GM18909 (cell line): ENCODE measurements around the gene TRHDE.

Experiments
- ATAC-seq: cut with Tn5 transposase; IDR thresholded peaks from one replicate; pipeline ENCODE4 v1.9.1; 2021; ENCODE audit warnings: mild to moderate bottlenecking; ENCODE audit not compliant: unreplicated experiment, poor library complexity

Gene TRHDE, protein sequence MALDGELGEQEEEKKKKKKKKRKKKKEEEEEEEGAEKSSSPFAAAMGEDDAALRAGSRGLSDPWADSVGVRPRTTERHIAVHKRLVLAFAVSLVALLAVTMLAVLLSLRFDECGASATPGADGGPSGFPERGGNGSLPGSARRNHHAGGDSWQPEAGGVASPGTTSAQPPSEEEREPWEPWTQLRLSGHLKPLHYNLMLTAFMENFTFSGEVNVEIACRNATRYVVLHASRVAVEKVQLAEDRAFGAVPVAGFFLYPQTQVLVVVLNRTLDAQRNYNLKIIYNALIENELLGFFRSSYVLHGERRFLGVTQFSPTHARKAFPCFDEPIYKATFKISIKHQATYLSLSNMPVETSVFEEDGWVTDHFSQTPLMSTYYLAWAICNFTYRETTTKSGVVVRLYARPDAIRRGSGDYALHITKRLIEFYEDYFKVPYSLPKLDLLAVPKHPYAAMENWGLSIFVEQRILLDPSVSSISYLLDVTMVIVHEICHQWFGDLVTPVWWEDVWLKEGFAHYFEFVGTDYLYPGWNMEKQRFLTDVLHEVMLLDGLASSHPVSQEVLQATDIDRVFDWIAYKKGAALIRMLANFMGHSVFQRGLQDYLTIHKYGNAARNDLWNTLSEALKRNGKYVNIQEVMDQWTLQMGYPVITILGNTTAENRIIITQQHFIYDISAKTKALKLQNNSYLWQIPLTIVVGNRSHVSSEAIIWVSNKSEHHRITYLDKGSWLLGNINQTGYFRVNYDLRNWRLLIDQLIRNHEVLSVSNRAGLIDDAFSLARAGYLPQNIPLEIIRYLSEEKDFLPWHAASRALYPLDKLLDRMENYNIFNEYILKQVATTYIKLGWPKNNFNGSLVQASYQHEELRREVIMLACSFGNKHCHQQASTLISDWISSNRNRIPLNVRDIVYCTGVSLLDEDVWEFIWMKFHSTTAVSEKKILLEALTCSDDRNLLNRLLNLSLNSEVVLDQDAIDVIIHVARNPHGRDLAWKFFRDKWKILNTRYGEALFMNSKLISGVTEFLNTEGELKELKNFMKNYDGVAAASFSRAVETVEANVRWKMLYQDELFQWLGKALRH

DNA sequence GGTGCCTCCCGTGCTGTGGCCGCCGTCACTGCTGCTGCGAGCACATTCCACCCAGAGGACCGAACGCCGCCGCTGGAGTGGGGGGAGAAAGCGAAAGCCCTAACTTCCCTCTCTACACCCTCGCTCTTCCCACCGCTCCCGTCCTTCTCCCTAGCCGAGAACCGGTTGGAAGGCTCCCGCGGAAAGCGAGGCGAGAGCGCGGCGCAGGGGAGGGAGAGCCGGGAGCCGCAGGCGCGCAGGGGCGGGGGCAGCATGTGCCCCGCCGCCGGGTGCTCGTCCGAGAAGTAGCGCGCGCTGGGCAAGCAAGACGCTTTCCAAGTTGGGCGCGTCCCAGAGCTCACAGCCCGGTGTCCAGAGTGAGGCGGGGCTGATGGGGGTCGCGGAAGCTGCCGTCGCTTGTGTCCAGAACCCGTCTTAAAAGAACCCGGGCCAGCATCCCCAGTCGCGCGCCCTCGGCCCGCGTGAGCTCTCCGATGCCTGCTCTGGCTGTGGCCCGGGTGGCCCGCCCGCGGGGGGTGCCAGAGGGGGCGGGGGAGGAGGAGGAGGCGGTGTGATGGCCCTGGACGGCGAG lies at the start of gene TRHDE:
Gene TRHDE, plus strand, starts transcription at position 280 of the 571 bp plus-strand sequence. Its CDS starts 274 bp downstream, at position 554.
- ATAC-seq: no peak

DNA sequence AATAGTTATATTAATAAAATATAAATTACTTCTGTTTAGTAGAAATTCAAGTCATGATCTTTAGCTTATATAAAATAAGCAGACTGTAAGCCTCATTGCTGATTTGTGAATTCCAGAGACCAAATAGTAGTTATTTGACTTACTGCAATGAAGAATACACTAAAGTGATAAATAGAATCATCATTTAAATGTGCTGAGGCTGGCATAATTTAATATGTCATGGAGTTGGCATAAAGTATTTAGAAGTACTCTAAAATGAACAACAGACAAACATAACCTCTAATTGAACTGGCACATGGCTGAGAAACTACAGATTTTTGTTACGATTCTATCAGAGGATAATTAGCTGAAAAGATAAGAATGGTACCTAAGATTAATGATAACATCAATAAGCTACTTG lies 45.7 kb upstream of the TRHDE start:
- no peak for ATAC-seq

DNA sequence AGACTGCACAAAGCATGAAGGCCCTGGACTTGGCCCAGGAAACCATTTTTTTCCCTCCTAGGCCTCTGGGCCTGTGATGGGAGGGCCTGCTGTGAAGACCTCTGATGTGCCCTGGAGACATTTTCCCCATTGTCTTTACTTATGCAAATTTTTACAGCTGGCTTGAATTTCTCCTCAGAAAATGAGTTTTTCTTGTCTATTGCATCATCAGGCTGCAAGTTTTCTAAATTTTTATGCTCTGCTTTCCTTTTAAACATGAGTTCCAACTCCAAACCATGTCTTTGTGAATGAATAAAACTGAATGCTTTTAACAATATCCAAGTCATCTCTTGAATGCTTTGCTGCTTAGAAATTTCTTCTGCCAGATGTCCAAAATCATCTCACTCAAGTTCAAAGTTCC lies 43.7 kb upstream of the TRHDE start:
- no peak for ATAC-seq

DNA sequence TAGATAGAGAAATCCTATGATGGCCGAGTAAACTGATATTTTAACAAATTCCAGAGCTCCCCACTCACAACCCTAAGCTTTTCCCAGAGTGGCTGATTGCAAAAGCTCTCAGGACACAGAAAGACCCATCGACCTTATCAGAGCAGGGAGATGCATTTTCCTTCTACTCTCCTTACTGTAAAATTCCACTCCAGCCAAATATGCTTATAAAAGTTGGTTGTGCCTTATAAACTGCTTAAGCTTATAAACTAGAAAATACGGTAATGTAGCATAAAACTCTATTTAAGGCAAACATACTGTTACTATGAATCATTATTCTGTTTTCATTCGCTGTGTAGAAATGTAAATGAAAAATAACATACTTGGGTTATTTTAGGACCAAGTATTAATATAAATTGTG lies 41.6 kb upstream of the TRHDE start:
- ATAC-seq: no peak

DNA sequence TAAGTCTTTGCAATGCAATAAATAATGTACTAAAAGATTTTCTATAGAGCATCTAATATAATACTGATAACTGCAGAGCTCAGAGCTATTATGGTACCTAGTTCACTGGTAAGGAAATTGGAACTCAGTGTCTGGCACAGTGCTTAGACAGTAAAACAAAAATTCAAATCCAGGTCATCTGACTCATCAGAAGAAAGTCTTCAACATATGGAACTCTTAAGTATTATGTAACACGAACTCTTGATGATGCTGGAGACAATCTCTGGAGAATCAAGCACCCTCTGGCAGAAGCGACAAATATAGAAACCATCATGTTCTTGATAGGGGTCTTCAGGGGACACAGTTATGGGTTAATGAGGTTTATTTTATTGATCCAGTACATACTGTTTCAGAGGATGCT lies 37.3 kb upstream of the TRHDE start:
- no peak for ATAC-seq

DNA sequence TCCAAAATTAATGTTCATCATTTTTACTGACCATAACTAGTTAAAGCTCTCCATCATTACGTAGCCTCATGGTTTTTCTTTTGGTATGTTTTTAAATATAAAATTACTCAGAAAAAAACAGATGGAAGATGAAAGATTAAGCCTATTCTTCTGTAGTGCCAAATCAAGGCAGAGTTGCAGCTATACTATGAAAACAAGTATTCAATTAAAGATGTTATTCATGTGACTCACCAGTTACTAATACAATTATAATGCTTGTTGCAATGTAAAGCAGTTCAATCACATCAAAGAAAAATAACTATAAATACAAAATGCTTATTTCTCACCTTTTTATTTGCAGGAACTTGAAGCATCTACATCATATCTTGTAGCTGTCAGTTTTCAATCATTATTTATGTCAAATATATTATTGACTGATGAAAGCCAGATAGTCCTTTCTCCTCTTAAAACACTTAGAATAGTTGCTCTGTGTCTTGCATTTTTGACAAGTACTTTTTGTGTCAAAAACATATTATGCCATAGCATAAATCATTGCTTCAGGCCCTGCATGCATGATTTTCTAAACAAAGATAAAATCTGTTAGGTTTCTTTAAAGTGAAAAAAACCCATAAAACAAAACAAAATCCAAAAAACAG lies 36.0 kb upstream of the TRHDE start:
- no peak for ATAC-seq

DNA sequence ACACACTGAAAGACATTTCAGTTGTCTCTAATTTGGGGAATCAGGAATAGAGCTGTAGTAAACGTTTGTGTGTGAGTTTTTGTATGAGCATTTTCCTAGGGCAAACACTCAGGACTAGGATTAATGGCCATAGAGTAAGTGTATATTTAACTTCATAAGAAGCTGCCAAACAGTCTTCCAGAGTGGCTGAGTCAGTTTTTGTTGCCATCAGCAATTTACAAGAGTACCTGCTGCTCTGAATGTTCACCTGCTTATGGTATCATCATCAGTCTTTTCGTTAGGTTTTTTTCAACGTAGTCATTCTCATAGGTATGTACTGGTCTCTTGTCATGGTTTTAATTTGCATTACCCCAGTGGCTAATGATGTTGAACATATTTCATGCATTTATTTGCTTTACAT lies 30.6 kb upstream of the TRHDE start:
- ATAC-seq: no peak

DNA sequence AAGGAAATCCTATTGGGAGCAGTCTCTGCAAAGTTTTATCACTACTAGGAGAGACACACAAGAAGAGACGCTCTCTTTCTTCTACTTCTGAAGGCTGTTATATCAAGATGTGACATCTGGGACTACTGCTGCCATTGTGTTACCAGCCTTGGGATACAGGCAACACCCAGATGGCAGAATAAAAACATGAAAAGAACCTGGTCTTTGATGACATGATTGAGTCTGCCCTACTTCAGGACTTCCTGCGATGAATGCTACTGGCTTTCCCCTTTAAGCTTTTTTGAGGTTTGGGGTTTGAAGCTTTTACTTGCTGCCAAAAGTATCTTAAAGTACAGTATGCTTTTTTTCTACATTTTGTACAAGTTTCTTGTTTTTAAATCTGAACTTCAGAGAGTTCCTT lies 29.2 kb upstream of the TRHDE start:
- no peak for ATAC-seq

DNA sequence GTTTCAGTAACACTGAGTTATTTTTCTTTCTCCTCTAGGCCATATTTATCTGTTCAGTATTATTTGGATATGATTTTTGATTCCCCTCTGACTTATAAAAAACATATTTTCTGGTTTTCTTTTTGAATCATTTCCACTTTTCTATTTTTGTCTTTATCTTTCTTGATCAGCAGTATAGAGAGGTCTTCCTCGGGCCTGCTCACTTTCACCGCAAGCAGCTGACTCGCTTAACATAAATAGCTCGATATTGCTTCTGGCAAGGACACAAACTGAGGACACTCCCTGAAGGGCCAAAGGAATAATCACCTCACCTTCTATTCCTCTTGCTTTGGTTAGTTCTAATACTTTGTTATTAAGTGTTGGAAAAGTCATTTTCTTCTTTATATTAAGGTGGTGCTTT lies 25.8 kb upstream of the TRHDE start:
- ATAC-seq: no peak

DNA sequence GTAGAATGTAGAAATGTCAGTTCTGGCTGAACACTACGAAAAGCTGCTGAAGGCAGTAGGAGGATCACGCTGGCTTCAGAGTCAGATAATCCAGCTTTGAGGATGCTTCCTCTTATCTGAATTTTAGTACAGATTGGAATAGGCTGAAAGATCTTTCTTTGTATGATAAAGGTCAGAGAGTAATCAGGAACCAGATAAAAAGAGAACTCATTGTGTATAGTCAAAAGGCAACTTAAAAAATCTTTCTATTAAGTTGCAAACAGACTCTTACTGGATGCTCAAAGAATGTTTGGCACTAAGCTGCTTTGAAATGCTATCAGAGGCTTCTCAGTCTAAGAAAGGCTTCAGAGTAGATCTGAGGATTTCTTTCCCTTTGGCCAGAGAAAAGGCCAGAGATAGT lies 21.8 kb upstream of the TRHDE start:
- ATAC-seq: no peak

DNA sequence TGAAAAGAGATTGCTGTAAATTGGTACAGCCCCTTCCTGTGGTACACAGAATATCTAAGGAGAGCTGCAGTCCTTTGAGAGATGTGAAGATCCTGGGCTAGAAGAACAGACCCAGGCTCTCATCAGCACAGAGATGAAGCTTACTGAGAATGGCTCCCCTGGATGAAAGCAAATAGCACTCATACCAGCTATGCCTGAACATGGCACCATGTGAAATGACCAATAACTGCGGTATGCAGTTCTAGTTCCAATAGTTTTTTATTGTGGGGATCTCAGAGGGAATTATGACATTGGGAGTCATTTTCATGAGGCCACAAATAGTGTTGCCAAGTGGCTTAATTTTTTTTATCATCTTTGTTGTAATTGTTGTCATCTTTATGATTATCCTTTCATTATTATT lies 15.4 kb upstream of the TRHDE start:
- ATAC-seq: no peak

DNA sequence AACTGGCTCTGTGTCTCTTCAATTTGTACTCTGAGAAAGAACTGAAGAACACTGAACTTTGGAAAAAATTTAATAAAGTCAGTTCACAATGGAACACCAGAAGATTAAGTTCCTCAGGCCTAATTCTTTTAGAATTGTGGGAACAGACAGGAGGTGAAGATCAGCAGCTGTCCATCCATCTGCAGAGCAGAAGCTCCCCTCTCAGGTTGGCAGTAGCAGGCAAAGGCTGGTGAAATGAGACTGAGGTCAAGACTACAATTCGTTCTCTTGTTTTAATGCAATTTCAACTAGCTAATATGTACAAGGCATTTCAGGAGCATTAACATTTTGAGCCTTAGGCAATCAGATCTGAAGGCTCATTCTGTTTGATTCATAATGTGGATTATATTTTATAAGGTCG lies 10.3 kb upstream of the TRHDE start:
- no peak for ATAC-seq

DNA sequence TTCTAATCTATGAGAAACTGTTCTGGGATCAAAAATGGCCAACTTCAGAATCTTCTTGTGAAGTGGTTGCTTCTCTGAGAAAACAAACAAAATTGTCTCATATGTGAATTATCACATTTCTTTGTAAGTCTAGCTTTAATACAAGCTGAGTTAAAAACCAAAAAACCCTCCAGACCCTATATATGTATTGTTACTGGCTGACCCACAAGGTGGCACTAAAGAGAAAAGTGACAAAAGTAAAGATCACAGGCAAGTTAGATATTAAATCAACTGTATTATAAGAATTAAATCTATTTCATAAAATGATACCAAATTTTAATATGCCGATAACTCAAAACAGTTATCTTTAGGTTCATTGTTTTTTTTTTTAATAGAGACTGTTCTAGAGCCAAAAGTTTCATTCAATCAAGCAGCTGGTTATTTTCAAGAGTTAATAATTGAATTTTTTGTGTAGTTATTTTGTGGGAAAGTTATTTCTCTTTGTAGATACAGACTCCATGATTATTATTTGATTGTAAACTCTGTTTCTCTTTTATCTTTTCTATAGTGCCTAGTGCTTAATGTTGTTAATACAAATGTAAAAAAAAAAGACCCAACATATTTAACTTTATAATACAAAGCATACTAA lies 7.5 kb upstream of the TRHDE start:
- ATAC-seq: peak; percentile 48

DNA sequence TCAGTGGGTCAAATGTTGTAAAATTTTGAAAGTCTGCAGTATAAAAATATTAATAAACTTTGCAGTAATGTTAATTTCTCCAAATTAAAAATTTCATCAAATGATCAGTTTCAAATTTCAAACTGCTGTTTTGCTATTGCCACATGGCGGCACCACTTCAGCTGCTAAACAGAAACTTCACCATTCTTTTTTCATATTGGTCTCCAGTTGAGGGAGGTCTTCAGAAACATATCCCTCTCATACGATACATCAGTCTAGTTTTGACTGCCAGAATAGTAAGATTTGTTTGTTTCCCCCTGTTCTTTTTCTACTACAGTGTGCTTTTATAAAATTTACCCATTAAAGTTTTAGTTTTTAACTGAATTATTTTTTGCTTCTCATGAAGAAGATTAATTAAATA lies 4.2 kb upstream of the TRHDE start:
- no peak for ATAC-seq

DNA sequence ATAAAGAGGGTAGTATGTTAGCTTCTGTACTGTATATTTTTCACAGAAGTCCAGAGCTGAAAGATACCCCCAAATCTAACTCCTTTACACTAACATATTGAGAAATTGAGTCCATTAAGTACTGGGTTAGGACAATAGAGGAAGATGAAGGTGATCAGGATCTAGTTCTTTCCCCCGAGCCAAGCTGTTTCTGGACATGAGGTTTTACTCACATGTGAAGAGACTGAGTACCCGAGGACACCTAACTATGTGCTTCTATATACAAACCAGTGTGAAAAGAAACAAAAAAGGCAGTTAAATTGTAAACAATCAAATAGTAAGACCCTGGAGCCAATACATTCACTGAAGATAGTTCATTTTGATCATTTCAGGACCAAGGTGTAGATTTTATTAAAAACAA lies 3.8 kb upstream of the TRHDE start:
- no peak for ATAC-seq

DNA sequence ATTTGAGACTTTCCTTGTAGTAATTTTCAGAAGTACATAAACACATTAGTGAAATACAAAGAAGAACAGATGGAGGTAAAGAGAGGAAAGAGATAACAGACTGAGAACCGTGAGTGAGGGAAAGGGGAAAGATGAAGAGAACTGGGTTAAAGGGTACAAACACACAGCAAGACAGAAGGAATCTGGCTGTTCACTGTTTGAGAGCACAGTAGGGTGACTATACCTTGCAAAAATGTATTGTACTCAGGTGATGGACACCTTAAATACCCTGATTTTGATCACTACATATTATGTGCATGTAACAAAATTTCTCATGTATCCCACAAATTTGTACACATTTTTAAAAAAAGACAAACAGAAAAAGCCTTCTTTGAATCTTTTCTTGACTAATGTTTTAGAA lies 2.7 kb upstream of the TRHDE start:
- ATAC-seq: no peak

DNA sequence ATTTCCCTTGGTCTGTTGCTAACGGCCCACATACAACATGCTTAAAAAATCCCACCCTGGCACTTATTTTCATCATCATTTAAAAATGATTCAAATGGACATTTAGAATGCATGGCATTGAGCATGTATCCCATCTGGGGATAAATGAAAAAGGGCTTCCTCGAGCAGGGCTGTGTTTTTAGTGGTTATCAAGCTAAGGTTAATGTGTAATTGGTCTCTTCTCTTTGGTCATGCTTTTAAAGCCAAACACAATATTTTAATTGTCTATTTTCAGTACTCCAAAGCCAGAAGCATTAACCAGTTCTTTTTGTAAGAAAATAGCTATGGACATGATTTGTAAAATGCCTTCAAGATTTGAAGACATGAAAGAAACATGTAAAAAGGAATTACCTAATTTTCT lies 1.9 kb upstream of the TRHDE start:
- ATAC-seq: no peak

DNA sequence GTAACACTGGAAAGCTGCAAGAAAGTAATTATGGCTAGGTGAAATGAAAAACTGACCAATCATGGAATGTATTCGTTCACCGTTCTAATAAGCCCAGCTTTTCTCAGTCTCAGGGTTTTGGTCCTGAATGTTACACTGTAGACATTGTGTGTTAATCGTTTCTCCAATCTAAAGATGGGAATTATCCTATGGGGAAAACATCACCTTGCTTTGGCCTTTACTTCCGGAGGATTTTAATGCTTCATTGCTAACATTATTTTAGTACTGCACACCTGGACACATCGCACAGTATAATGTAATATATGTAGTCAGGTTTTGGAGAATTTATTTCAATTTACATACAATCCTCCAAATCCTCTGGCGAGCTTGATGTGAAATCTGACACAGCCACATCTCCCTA lies 1.2 kb upstream of the TRHDE start:
- ATAC-seq: no peak

DNA sequence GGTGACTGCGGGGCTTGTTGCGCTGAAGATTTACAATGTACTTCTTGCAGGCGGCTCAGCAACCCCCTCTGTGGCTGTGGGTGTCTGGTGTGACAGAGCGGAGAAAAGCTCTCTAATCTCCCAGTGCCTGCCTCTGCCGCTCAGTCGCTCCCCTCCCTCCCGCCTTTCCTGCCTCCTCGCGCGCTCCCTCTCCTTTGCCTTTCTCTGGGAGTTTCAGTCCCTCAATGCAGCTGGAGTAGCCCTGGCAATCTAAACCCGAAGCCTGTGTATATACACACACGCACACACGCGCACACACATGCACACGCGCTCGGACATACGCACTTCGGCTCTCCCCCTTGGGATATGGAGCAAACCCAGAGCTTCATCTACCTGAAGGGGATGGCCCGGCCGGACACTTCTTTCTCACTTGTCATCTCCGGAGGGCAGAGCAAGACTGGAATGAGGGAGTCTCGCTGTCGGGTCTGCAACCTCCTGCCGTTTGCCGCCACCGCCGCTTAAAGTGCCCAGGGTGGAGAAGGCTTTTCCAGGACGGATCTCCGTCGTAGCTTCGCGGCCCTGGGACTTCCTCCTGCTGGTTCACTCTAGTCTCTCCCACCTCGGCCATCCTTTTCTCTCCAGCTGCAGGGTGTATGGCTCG lies 599 bp upstream of the TRHDE start:
- no peak for ATAC-seq
